Frontal cortex (tissue), 4 donors: Measurements from ENCODE around the gene RGPD6. TPM values are rescaled to one million over a fixed set of nuclear protein-coding genes. Genes with fewer than 3 reads are reported as not detected.
"Not testable (repeated sequence)": the region's sequence is repeated elsewhere in the genome, so short reads cannot be mapped to it uniquely, and the experiment has no call there.

Experiments
- DNase-seq, 2 donors: peaks; one replicate each; pipeline ENCODE4 v3.0.0; 2012; ENCODE audit warnings: low spot score in 2 of 2
- FAIRE-seq: peaks from 2 replicates; lab custom pipeline; 2012; peaks lifted over from hg19 to GRCh38; lab: Jason Lieb, UNC
- small RNA-seq: library from RNA; depleted of rRNA; stranded (forward); fragments of <200 nt; gene quantifications from one replicate; pipeline ENCODE3, GENCODE V24; 2014
- total RNA-seq: library from RNA; depleted of rRNA; stranded (reverse); fragments of >200 nt; gene quantifications from one replicate; pipeline ENCODE4 v1.2.3, GENCODE V29; 2014
- donor health status: control.
- donor health status: control.
- donor health status: control.

The RGPD6 gene
- total RNA-seq, 1 donor from 2014 or later = 125 TPM

DNA sequence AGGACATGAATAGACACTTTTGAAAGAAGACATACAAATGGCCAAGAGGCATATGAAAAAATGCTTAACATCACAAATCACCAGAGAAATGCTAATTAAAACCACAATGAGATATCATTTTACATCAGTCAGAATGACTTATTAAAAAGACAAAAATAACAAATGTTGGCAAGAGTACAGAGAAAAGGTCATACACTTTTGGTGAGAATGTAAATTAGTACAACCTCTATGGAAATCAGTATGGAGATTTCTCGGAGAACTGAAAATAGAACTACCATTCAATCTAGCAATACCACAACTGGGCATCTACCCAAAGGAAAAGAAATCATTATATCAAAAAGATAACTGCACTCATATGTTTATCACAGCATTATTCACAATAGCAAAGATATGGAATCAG, 88.0 kb downstream of the RGPD6 start:
- FAIRE-seq = peak; percentile 53
- not testable (repeated sequence) for DNase-seq

- not testable (repeated sequence) for DNase-seq, FAIRE-seq
Observed at GRCh38 chr2:110482697-110483096, 94.3 kb downstream of the RGPD6 start.

DNA sequence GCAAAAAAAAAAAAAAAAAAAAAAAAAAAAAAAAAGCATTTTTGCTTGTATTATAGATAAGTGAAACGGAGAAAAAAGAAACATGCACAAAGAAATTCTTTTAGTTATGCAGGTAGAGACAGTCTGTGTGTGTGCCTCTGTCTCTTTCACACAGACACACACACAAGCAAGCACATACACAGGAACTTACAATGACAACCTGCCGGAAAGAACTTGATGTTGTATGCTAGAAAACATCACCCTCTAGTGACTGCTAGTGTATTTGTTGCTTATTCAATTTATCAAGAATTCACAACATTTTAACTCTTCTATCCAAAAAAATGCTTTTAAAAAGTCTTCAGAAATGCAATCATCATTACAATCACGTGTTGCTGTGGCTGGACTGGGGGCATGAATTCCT, 95.8 kb downstream of the RGPD6 start:
- FAIRE-seq, DNase-seq: not testable (repeated sequence)

DNA sequence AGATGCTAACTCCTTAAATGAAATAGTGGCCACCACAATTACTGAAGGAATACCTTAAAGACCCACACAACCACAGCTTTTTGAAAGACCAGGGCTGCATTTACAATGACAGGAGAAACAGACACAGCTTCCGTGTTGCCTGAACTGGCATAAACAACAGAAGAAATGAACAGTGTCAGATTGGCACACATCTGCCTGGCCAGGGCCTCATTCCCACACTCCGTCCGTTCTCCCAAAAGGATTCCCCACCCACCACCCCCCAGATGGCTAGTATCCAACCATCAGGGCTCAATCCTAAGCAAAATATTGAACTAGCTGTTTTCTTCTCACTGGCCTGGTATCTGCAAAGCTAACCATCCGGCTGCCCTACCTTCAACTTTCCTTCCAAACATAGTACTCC, 96.9 kb downstream of the RGPD6 start:
- FAIRE-seq, DNase-seq: not testable (repeated sequence)

DNA sequence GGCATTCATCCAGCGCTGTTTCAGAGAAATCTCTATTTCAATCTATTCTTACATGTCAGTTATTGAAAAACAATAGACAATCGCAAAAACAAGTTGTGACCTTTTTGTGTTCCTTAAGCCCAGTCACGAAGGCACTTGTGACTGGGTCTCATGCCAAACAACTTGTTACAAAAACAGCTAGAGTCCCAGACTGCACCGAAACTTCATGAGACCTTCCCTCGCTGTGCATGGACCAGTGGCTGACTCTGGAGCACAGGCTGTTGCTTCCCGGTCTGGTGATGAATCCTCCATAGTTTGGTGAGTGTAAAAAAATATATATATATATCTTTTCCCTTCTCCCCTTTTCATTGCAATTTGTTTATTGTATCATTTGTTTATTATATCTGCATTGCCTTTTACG, 99.7 kb downstream of the RGPD6 start:
- DNase-seq, FAIRE-seq: not testable (repeated sequence)

DNA sequence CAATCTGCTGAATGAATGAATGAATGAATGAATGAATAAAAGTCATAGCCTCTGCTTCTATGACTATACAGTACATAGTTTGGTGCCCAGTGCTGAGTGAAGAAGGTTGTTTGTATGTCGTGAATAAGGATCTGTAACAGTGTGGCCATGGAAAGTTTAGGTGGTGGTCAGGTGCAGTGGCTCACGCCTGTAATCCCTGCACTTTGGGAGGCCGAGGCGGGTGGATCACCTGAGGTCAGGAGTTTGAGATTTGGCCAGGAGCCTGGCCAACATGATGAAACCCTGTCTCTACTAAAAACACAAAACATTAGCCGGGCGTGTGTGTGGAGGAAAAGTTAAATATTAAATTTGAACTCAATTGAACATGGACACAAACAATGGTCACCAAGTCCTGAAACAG, 100.1 kb downstream of the RGPD6 start:
- FAIRE-seq, DNase-seq: not testable (repeated sequence)

- DNase-seq, FAIRE-seq: not testable (repeated sequence)
Observed at GRCh38 chr2:110475627-110476359, 101.2 kb downstream of the RGPD6 start.

DNA sequence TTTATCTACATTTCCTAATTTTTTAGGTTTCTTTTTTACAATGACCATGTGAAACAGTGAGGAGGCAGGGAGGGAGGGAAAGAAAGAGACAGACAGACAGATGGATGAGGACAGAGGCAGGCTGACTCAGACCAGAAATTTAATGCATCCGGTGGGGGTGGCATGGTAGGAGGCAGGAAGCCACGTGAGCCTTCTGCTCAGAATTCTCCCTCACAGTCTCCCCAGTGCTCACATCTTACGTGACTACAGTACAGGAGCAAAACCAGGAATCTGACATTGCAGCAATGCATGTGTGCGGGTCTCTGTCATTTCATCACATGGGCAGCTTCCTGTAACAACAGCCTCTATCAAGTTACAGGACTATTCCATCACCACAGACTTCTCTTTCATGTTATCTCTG, 102.1 kb downstream of the RGPD6 start:
- DNase-seq, FAIRE-seq: not testable (repeated sequence)

GRCh38 chr2:110473059-110473358, 104.0 kb downstream of the RGPD6 start:
- DNase-seq, FAIRE-seq: not testable (repeated sequence)

- FAIRE-seq, DNase-seq: not testable (repeated sequence)
Observed at GRCh38 chr2:110472171-110473058, 104.6 kb downstream of the RGPD6 start, which contains the start of gene LIMS4. Gene LIMS4 (minus strand): TSS chr2:110472816. CDS start chr2:110472778, 38 bp downstream.

GRCh38 chr2:110468921-110469320, 108.1 kb downstream of the RGPD6 start:
- not testable (repeated sequence) for DNase-seq, FAIRE-seq

- FAIRE-seq, DNase-seq: not testable (repeated sequence)
Observed at GRCh38 chr2:110465312-110465711, 111.7 kb downstream of the RGPD6 start.

Small RNA genes within 50 kb of the gene (small RNA-seq; reads per million reads assigned to genes)
- not detected for gene AC108938.1

Other genes starting within 250 kb of the RGPD6 start
- gene LIMS4, start 104.4 kb downstream of the RGPD6 start, total RNA-seq = 0.41 TPM
- 6.9 TPM for gene BUB1, start 100.8 kb upstream of the RGPD6 start, total RNA-seq
- gene ACOXL, start 155.4 kb upstream of the RGPD6 start, total RNA-seq = not detected